Stimulated activated CD8-positive, alpha-beta memory T cell treated with anti-CD3 and anti-CD28 coated beads, Interleukin-7, amount 100 ng/mL, for 48 hours (primary cell): Measurements from ENCODE around the gene SGO2.
"Not testable (repeated sequence)": the region's sequence is repeated elsewhere in the genome, so short reads cannot be mapped to it uniquely, and the experiment has no call there.

Experiments used
- DNase-seq, 2 donors: peaks; one replicate each; pipeline ENCODE4 v3.0.0-alpha.2; 2020; ENCODE audit warnings: low read depth in 1 of 2; ENCODE audit errors: extremely low read depth in 1 of 2

Gene SGO2

DNA sequence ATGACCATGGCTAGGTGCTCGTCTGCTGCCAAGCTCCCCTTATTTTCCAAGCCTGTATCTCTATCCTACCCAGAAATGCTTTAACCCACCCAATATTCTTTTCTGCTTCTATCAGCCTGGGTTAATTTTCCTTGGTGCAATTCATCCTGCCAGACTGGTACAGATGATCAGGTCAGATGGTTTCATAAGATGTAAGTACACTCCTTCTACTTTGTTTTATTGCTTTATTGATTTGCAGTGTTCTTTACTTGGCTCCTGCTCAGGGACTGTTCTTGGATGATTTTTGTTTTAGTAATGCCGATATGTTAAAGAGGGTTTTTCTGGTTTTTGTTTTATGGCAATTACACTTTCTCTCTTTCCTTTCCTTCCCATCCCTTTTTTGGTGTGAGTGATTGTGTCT lies 2.4 kb upstream of the SGO2 start:
- DNase-seq = no peak

DNA sequence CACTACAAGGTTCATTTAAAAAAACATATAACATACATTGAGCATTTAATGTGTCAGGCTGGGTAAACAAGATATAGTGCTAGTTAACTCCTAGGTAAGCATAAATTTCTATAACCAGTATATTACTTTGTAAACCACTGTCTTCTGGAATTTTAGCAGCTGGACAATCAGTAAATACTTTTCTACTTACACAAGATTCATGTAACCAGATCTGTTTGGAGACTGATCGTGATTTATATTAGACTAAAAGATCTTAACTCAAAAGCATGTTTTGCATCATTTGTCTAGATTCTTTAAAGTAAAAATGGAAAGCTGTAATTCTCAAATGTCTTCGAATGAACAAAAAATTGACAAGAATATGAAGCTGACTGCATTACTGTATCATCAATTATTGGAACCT lies 941 bp upstream of the SGO2 start:
- no peak for DNase-seq

DNA sequence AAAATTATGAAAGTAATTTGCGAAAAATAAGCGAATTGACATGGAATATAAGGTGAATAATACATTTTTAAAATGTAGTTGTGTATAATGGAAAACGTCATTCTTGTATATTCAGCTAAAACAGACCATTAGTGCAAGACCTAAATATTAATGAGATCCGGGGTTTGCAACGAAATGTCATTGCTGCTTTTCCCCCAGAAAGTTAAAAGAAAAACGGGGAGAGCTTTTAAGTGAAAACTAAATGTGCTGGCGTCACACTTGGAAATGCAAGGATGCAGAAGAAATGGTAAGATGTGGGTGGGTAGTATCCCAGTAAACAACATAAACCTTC lies 491 bp upstream of the SGO2 start:
- no peak for DNase-seq

DNA sequence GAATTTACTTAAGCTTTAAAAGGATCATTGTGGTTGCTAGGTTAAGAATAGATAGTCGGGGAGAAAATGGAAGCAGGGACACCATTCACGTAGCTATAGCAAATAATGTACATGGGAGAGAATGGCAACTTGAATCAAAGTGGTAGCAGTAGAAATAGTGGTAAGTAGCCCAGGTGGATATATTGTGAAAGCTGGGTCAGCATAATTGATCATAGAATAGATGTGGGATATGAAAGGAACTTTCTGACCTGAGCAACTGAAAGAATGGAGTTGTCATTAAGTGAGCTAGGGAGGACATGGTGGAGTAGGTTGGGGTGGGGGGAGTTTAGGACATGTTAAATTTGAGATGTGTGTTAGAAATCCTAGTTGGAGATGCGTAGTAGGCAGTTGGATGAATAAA lies 2.2 kb downstream of the SGO2 start:
- DNase-seq = no peak

DNA sequence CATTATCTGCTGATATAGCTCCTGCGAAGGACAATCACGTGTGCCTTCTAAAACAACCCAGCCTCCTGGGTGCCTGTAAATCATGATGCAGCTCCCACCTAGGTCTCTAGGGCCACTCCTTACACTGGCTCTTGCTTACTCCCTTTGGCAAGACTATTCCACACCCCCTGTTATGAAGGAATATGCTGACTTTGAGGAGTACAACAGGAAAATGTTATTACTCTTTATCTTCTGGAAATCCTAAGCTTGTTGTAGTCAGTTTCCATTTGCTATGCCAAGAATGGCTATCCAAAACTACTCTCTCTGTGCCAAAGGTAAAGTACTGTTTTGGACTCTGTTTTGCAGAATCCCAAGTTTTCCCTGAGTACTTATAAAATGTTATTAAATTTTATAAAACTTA lies 7.7 kb downstream of the SGO2 start:
- DNase-seq = no peak

DNA sequence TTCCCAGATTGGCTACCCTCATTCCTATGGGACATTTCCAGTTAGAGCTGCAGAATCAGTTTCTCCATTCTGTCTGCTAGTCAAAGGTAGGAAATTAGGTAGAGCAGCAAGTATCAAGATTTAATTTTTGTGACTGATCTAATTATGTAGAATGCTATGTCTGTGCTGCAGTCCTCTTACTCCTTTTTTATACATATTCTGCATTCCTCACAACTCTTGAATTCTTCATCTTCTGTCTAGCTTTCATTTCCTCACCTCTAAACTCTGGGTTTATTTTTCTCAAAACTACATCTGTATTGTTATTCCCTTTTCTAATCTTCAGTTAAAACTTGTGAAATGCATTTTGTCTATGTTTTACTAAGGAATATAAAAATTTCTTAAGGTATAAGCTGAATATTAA lies 8.6 kb downstream of the SGO2 start:
- DNase-seq = no peak

DNA sequence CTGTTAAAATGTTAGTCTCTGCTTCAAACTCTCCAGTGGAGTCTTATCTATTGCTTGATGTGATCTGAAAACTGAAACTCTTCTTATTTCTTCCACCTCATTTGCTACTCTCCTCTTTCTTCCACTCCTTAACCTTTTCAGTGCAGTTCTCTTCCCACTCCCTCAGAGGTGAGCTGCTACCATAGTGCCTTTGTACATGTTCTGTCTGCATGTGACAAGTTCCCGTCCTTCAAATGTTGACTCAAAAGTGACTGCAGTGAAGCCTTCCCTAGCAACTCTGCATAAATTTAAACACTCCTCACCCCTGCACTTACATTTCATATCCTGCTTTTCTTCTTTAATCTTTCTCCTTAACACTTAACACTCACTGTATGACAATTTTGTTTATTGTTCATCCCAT lies 12.1 kb downstream of the SGO2 start:
- DNase-seq = no peak

DNA sequence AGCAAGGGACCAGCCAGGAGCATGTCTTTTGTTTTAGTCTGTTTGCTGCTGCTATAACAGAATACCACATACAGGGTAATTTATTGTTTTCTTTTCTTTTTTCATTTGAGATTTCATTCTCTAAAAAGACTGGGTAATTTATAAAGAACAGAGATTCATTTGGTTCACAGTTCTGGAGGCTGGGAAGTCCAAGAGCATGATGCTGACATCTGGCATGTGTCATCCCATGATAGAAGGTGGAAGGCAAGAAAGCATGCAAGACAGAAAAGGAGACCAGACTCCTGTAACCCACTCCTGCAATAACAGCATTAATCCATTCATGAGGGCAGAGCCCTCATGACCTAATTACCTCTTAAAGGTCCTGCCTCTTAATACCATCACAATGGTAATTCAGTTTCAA lies 14.8 kb downstream of the SGO2 start:
- DNase-seq = no peak

DNA sequence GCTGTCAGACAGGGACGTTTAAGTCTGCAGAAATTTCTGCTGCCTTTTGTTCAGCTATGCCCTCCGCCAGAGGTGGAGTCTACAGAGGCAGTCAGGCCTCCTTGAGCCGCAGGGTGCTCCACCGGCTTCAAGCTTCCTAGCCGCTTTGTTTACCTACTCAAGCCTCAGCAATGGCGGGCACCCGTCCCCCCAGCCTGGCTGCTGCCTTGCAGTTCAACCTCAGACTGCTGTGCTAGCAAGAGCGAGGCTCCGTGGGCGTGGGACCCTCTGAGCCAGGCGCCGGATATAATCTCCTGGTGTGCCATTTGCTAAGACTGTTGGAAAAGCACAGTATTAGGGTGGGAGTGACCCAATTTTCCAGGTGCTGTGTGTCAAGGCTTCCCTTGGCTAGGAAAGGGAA lies 40.6 kb downstream of the SGO2 start:
- not testable (repeated sequence) for DNase-seq

DNA sequence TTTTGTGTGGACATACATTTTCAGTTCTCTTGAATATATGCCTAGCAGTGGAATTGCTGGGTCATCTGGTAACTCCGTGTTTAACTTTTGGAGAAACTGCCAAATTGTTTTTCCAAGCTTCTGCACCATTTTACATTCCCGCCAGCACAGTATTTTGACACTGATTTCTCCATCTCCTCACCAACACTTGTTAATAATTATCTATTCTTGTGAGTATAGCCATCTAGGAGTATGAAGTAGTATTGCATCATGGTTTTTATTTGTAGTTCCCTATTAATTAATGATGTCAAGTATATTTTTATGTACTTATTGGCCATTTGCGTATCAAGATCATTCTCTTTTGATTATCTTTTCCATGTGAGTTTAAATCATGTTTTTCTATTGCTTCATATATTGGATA lies 41.9 kb downstream of the SGO2 start:
- no peak for DNase-seq

DNA sequence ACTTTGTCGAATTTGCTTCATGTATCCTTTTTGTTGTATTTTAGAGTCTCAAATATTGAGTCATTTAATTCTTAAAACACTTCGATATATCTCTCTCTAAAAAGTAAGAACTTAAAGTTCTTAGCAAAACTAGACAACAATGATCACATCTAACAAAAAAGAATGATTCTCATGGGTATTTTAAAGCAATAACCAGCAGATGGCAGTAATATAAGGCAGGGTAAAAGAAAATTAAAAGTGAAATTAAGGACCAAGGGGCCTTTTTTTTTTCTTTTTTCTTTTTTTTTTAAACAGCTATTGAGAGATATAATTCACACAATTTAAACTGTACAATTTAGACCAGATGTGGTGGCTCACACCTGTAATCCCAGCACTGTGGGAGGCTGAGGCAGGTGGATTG lies 50.0 kb downstream of the SGO2 start:
- DNase-seq = no peak

DNA sequence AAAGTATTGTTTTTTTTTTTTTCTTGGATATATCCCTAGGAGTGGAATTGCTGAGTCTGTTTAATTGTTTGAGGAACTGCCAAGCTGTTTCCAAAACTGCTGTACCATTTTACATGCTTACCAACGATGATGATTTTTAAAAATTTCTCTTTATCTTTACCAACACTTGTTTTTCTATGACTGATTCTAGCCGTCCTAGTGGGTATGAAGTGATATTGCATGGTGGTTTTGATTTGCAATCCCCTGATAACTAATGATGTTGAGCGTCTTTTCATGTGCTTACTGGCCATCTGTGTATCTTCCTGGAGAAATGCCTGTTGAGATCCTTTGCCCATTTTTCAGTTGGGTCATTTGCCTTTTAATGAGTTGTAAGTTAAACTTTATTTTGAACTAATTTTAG lies 51.0 kb downstream of the SGO2 start:
- no peak for DNase-seq

DNA sequence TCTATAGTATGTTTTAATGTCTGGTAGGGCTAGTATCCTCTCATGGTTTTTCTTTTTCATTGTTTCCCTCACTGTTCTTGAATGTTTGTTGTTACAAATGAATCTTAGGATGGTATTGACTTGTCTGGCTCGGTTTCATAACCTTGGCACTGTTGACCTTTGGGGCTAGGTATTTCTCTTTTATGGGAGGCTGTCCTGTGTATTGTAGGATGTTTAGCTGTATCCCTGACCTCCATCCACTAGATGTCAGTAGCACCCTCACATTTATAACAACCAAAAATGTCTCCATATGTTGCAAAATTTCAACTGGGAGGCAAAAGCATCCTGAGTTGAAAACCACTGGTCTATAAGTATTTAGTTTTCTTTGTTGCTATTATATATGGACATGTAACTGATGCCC lies 52.8 kb downstream of the SGO2 start:
- DNase-seq = no peak

DNA sequence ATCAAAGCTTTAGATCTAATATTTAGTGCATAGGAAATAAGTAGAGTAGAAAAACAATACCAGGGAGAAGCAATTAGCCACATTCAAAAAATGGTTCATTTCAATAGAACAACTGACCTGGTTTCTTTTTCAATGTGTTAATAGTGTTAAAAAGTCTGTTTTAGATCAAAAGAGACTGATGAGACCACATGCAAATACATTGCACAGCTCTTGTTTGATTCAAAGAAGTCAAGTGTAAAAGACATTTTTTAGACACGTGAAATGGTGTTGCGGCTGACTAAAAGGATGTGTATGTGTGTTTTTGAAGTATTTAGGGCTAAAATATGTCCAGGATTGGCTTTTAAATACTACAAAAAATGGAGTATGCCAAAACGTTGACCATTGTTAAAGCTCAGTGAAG lies 58.6 kb downstream of the SGO2 start:
- no peak for DNase-seq

DNA sequence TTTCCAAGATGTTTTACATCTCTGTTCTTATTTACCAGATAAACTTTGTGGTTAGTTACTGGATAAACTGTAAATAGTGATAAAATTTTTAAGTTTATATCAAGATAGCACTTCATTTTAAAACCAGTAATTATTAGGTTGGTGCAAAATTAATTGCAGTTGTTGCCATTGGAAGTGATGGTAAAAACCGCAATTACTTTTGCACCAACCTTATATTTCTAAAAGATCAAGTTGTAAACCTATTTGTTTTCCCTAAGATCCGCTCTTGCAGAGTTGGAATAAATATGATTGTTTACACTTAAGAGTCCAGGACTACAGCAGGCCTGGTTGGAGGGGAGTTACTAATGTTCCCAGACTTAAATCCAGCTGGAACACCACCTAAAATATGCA lies 59.3 kb downstream of the SGO2 start:
- DNase-seq = no peak

DNA sequence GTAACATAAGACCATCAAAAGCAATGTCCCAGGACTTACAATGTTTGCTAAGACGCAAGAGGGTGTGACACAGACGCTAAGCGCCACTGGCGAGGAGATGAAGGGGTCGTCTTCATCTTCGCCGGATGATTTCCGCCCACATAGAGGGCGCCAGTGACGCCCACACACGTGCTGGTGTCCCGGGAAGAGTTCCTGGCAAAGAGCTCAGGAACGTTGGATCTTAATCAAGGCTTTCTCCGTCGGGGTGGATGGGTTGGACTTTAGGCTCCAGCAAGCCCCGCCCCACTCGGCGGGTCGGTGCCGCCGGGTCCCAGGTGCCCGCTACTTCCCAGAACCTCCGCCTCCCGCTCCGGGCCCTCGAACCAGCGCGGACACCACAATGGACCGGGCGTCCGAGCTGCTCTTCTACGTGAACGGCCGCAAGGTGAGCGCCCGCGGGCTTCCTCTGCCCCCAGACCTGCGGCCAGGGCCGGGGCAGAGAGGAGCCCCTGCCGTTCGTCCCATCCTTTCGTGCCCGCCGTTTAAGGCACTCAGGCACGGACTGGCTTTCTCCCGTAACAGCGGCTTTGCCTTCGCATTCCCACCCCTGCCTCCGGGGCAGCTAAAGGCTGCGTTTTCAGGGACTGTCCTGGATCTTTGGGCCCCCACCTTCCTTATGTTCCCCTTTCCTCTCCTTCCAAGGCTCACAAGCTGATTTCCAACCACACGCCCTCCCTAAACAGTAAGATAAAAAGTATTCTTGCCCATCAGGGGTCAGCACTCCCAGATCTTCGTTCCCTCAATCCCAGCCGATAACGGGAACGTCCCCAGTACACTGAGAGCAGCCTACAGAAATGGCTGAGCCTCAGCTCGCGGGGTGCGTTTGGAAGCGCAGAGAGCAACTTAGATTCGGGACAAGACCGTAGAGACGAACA lies 60.0 kb downstream of the SGO2 start, which contains the start of gene AOX1:
Gene AOX1 (plus strand): TSS at position 285 of the 914 bp plus-strand sequence. CDS start 95 bp downstream, at position 380.
- DNase-seq = no peak

DNA sequence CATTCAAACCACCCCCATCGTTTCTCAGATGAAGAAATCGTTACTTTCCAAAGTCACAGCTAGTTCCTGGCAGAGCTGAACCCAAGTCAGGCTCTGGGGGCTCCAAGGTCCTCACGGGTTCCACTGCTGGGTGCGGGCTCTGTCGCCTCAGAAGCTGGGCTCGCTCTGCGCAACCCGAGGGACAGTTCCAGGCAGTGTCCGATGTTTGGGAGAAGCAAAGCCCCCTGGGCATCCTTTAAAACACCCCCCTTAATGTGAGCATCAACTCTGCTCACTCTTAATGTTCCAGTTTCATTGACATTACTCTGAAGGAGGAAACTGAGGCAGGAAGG lies 60.6 kb downstream of the SGO2 start:
- no peak for DNase-seq

DNA sequence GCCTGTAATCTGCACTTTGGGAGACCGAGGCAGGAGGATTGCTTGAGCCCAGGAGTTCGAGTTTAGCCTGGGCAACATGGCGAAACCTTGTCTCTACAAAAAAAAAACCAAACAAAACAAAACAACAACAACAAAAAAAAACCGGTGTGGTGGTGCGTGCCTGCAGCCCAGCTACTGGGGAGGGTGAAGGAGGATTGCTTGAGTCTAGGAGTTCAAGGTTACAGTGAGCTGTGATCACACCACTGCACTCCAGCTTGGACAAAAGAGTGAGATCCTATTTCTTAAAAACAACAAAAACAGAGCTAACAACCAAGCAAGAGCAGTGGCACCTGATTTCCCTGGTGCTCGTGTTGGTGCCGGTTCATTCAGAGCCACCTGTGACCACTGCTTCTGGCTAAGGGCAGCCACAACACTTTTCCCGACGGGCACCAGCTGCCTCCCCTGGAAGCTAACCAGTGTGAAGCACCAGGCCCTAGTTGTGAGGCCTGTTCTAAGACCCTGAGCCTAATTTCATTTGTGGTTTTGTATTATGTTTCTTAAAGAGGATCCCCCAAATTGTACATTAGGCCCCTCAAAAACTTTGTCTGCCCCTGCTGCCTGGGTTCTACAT lies 61.1 kb downstream of the SGO2 start:
- DNase-seq = no peak

DNA sequence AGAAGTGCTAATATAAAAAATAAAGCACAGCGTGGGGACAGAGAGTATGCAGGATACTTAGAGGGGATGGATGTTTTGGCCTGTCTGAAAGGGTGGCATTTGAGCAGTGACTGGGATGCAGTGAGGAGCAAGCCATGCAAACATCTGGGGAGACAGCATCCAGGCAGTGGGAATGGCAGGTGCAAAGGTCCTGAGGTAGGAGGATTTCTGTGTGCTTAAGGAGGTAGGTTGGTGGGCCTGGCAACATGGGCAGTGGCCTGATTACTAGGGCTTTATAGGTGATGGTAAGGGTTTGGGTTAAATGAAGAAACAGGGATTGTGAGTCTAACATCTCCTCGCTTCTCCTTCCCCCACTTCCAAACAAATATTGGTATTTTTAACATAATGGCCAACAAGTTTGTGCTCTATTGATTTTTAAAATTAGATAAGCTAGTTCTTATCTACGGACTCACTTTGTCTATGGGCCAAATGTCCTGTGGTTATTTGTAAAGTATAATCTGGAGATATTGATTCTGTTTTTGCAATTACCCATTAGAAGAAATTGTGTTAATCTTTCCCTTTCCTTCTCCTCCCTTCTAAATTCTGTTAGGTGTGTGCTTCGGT lies 62.2 kb downstream of the SGO2 start:
- no peak for DNase-seq

DNA sequence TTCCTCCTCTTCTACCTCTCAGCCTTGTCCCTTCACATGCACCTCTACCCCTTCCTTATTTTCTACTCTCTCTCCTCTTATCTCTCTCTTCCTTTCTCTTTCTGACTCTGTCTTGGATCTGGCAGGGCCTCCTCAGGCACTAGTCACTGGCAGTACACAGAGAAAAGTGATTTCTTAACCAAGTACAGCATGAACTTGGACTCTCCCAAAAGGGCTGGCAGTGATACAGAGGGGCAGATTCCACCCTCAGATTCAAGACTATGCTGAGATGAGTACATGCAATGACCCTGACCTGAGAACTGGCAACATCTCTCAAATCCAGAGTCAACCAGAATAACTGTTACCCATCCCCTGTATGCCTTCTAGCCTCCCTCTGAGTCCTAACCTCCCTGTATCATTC lies 64.1 kb downstream of the SGO2 start:
- DNase-seq = no peak

DNA sequence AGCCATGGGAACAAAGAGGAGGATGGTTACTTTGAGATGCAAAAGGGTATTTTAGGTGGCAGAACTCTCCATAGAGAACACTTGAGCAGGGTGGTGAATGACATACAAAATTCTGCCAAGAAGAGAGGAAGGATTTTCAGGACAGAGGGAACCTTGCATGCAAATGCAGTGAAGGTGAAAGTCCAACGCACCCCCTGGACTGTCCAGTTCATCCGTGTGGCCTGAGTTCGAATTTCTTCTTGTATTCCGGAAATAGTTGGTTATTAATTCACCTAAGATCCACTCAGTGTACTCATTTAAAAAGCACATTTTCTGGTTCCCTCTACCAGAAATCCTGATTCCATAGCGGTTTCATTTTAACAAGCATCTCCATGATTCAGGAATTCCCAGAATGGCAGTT lies 65.3 kb downstream of the SGO2 start:
- no peak for DNase-seq

DNA sequence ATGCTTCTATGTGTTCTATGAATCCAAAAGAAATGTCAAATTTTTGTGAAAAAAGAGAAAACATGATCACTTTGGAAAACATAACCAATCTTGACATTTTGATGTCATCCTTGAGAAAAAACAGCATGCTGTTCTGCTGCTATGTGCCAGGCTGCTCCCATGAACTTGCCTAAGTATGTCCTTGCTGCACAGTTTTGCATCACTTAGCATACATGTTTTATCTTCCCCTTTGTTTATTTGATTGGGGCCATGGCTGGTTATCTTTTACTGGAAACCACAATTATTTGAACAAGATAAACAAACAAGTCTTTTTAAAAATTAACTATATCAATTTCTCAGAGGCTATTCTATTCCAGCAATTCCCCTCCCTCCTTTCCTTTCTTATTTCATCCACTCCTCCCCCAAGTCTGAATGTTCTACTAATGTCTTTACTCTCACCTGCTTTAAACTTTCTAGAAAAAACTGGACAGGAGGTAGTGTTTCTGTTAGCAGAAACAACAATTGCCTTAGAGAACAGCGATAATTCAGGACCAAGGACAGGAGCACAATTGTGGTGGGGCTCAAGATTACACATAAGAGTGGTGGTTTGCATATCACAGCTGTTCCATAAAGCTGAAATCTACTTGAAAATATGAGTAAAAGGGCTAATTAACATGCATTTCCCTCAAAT lies 66.5 kb downstream of the SGO2 start:
- no peak for DNase-seq
